Eye (tissue), 1 donor: ENCODE measurements around the gene WDR90.

Source experiments
- DNase-seq: peaks from one replicate; pipeline ENCODE4 v3.0.0-alpha.2; 2015

Gene WDR90

GRCh38 chr16:693364-693763 lies 44.2 kb downstream of the WDR90 start:
- no peak for DNase-seq

GRCh38 chr16:693766-694165 lies 44.6 kb downstream of the WDR90 start:
- DNase-seq: no peak

- peak; percentile 22 for DNase-seq
Measured at GRCh38 chr16:694187-694862, 45.2 kb downstream of the WDR90 start.

- peak; percentile 6 for DNase-seq
Measured at GRCh38 chr16:694863-695354, 45.7 kb downstream of the WDR90 start.

- peak; percentile 74 for DNase-seq
Measured at GRCh38 chr16:695355-696089, 46.4 kb downstream of the WDR90 start.

- no peak for DNase-seq
Measured at GRCh38 chr16:698911-699671, 49.9 kb downstream of the WDR90 start.

- DNase-seq: peak; percentile 79
Measured at GRCh38 chr16:700684-701584, 51.8 kb downstream of the WDR90 start.

- no peak for DNase-seq
Measured at GRCh38 chr16:702341-702740, 53.2 kb downstream of the WDR90 start.

- DNase-seq: no peak
Measured at GRCh38 chr16:703406-703805, 54.2 kb downstream of the WDR90 start.

- DNase-seq: no peak
Measured at GRCh38 chr16:704047-704446, 54.9 kb downstream of the WDR90 start.

- no peak for DNase-seq
Measured at GRCh38 chr16:704552-705380, 55.6 kb downstream of the WDR90 start.

GRCh38 chr16:705431-706188 lies 56.4 kb downstream of the WDR90 start, which contains the start of gene FBXL16:
TSS of gene FBXL16 (minus strand) at chr16:705801. CDS start at chr16:697405, 8,396 bp downstream.
- peak; percentile 69 for DNase-seq

- DNase-seq: peak; percentile 70
Measured at GRCh38 chr16:706189-707061, 57.3 kb downstream of the WDR90 start.

GRCh38 chr16:707062-707538 lies 57.9 kb downstream of the WDR90 start:
- DNase-seq: no peak

- no peak for DNase-seq
Measured at GRCh38 chr16:708019-708418, 58.9 kb downstream of the WDR90 start.

GRCh38 chr16:708959-709358 lies 59.8 kb downstream of the WDR90 start:
- no peak for DNase-seq

- DNase-seq: peak; percentile 97
Measured at GRCh38 chr16:709566-710499, 60.7 kb downstream of the WDR90 start.

GRCh38 chr16:710500-711075 lies 61.4 kb downstream of the WDR90 start:
- DNase-seq: no peak
